Measurements from ENCODE around the gene HOXA11. TPM values are rescaled to one million over a fixed set of nuclear protein-coding genes. Genes with fewer than 3 reads are reported as not detected.
A peak's percentile ranks its signal among the peaks of the same experiment; 100 is the strongest.

Gene HOXA11
- total RNA-seq, 1 donor from 2014 or later, result 9.8 TPM

DNA sequence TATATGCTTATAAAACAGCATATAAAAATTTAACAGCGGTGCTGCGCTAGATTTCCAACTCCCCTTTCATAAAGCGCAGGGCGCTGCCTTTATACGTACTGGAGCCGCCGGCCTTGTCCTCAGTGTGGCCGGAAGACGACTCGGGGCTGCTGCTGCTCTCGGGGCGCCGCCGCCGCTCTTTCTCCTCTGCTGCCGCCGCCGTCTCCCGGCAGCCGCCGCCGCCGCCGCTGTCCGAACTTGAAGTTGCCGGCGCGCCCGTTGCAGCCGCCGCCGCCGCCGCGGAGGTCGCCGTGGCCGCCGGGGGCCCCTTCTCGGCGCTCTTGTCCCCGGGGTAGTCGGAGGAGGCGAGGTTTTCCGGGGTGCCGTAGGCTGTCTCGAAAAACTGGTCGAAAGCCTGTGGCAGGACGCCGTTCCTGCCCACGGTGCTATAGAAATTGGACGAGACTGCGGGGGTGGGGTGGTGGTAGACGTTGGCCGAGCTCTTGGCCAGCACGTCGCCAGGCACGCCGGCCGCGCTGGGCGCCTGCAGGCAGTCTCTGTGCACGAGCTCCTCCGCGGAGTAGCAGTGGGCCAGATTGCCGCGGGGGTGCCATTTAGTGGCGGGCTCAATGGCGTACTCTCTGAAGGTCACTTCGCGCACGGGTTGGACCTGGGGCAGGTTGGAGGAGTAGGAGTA lies 557 bp downstream of the HOXA11 start:
- Histone ChIP-seq H3K27ac (peak overlapping the region; percentile 99), H3K4me3 (peak overlapping the region; percentile 64 to 88), H3K36me3 (no peaks in the 10 kb centered on the region), H3K4me1 (peaks cover 64% of the 10 kb centered on the region), H3K27me3 (no peaks in the 10 kb centered on the region), H3K9me3 (no peaks in the 10 kb centered on the region)
- intact Hi-C loops (cut with DNase I), result no loop called here
- no peak for DNase-seq (ENCODE audit: extremely low spot score in 2 of 2)
- TF ChIP-seq POLR2AphosphoS5 (IDR thresholded peaks at IDR 0.05; ENCODE audit: insufficient read depth in 1 of 2, low read depth in 1 of 2) (no peak), POLR2A (IDR thresholded peaks at IDR 0.05) (peak in 1 of 2 donors; percentile 31), CTCF (IDR thresholded peaks at IDR 0.05) (no peak)

DNA sequence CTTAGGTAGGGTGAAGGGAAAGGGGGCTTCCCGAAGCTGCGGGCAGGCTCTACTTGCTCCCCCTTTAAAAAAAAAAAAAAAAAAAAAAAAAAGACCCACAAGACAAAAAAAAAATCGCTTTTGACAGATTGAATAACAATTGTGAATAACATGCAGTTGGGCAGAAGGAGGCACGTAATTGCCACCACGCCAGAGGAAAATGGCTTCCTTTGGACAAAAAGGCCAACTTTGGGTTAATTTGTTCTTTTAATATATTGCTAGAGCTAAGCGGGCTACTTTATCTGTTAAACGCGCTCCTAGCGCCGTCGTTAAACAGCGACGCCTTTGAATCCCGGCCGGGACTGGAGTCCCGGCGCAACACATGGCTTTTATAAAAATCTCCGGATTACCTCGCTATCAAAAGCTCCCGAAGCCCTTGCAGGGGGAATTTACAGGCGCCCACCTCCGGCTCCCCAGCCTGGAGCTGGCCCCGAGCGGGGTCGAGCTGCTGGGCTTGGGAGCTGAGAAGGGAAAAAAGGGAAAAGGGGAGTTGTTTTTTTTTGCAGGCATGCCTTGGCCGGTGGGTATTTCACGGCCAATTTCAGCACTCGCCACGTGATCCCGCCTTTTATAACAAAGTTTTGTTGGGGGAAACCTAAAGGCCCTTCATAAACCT lies 1.2 kb downstream of the HOXA11 start:
- H3K4me1 ChIP-seq, result peaks cover 57% of the 10 kb centered on the region
- no peaks in the 10 kb centered on the region for H3K27me3 ChIP-seq

GRCh38 chr7:27182861-27183681 lies 2.0 kb downstream of the HOXA11 start:
- Histone ChIP-seq H3K27ac (peak overlapping the region; percentile 99), H3K36me3 (no peaks in the 10 kb centered on the region), H3K27me3 (no peaks in the 10 kb centered on the region), H3K9me3 (no peaks in the 10 kb centered on the region), H3K4me3 (peak overlapping the region; percentile 64 to 88), H3K4me1 (peaks cover 51% of the 10 kb centered on the region)
- no peak for TF ChIP-seq POLR2A (IDR thresholded peaks at IDR 0.05)
- TF ChIP-seq CTCF (IDR thresholded peaks at IDR 0.05), result no peak
- peak in 1 of 2 donors; percentile 12 for TF ChIP-seq POLR2AphosphoS5 (IDR thresholded peaks at IDR 0.05; ENCODE audit: insufficient read depth in 1 of 2, low read depth in 1 of 2)
- DNase-seq (ENCODE audit: extremely low spot score in 2 of 2), result no peak
- intact Hi-C loops (cut with DNase I), result no loop called here

More for the DNA sequence above, 1.2 kb downstream of the HOXA11 start:
- no peak for DNase-seq (ENCODE audit: extremely low spot score in 2 of 2)
- TF ChIP-seq POLR2AphosphoS5 (IDR thresholded peaks at IDR 0.05; ENCODE audit: insufficient read depth in 1 of 2, low read depth in 1 of 2) (peak in 1 of 2 donors; percentile 70), CTCF (IDR thresholded peaks at IDR 0.05) (no peak)
- intact Hi-C loops (cut with DNase I), result no loop called here
- H3K4me3 ChIP-seq, result peak overlapping the region; percentile 64 to 88
- no peaks in the 10 kb centered on the region for H3K36me3 ChIP-seq
- H3K9me3 ChIP-seq, result no peaks in the 10 kb centered on the region
- peak overlapping the region; percentile 99 for H3K27ac ChIP-seq

DNA sequence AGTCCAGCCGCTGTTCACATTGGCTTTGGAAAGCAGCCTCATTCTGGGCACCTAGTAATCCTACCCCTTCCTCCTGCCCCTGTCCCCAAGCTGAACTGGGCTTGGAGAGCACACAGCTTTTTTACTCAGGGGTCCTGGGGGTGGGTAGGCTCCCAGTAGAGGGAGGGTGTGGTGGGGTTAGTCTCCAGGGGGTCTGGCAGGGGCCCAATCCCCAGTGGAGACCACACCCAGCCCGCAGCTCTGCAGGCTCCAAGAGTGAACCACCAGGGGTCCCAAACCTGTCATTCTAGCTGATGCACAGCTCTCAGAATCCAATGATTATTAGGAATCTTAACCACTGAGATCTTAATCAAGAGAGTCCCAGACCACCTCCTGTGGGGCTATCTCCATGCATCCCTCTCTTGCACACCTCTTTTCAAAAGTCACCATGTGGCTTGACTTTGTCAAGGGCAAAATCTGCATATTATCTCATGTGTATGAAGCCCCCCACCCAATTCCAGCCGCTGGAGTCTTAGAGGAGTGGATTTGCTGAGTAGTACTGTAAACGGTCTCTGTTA lies 2.7 kb downstream of the HOXA11 start:
- H3K36me3 ChIP-seq, result no peaks in the 10 kb centered on the region
- DNase-seq (ENCODE audit: extremely low spot score in 2 of 2), result no peak
- H3K4me1 ChIP-seq, result peaks cover 47% of the 10 kb centered on the region
- no peaks in the 10 kb centered on the region for H3K9me3 ChIP-seq
- H3K27me3 ChIP-seq, result no peaks in the 10 kb centered on the region
- intact Hi-C loops (cut with DNase I), result no loop called here
- peak overlapping the region; percentile 99 for H3K27ac ChIP-seq
- peak overlapping the region in 1 of 2 donors; percentile 64 for H3K4me3 ChIP-seq
- TF ChIP-seq POLR2AphosphoS5 (IDR thresholded peaks at IDR 0.05; ENCODE audit: insufficient read depth in 1 of 2, low read depth in 1 of 2), result no peak
- no peak for TF ChIP-seq CTCF (IDR thresholded peaks at IDR 0.05)
- TF ChIP-seq POLR2A (IDR thresholded peaks at IDR 0.05), result no peak

All from vagina (tissue), 2 donors.